K562 (cell line): ENCODE results near the gene WDFY2. TPM values are rescaled to one million over a fixed set of nuclear protein-coding genes. Genes with fewer than 3 reads are reported as not detected.

Experiments
- CBX2 ChIP-seq: fragments of 200-600 bp; sonication (generic); IDR thresholded peaks from one replicate; pipeline ENCODE4 v1.6.1; 2012; ENCODE audit warnings: mild to moderate bottlenecking, low read length, inconsistent platforms; ENCODE audit not compliant: insufficient read depth, poor library complexity, severe bottlenecking
- GATAD2A ChIP-seq: fragments of 450-650 bp; IDR thresholded peaks from 2 replicates; pipeline ENCODE4 v1.6.1; 2017
- ZBTB40 ChIP-seq, 2 experiments: fragments of 450-650 bp in 1 of 2; sonication (generic) in 1 of 2; formaldehyde crosslinking in 1 of 2; IDR thresholded peaks; 2 replicates each; pipeline versions ENCODE4 v1.7.1 to v1.9.0; 2016 to 2022; ENCODE audit warnings: inconsistent platforms in 1 of 2, mild to moderate bottlenecking in 1 of 2, missing genetic modification reagents in 1 of 2
- polyA plus RNA-seq, 8 experiments: library from polyadenylated mRNA; depleted of rRNA in 4 of 8; stranded (reverse) in 5 of 8; unstranded in 3 of 8; fragments of >200 nt; fragmentation: Nextera tagmentation in 2 of 8; fragmentation: Illumina TruSeq in 1 of 8; extraction: Ambion mirVana in 2 of 8; extraction: Trizol in 1 of 8; gene quantifications; 2 replicates each; pipeline versions ENCODE4 v1.2.1 to v1.2.3, GENCODE V29; 2011 to 2014; ENCODE audit warnings: inconsistent platforms in 1 of 8, missing spikeins in 1 of 8
- total RNA-seq, 7 experiments: library from RNA; depleted of rRNA in 6 of 7; stranded (reverse); fragments of >200 nt in 6 of 7; fragmentation: Illumina TruSeq in 2 of 7; extraction: Trizol in 2 of 7; gene quantifications; 2 replicates each; pipeline versions ENCODE4 v1.2.1 to v1.2.3, GENCODE V29; 2011 to 2021; ENCODE audit warnings: low replicate concordance in 1 of 7

The WDFY2 gene
- total and polyA plus RNA-seq, 9 of the 15 experiments (the other 6 are each of a cell fraction or from before 2014, with no cell fraction given), result 0.66 to 6.4 (median 4.4) TPM

- TF ChIP-seq ZBTB40 (IDR thresholded peaks at IDR 0.05) (no peak), ZBTB40 (CRISPR knock-in tag; IDR thresholded peaks at IDR 0.05) (no peak), CBX2 (no peak), GATAD2A (no peak)
Observed at GRCh38 chr13:51684076-51684475, 99.8 kb downstream of the WDFY2 start (continued).
